ENCODE results near the gene BUD13. TPM values are rescaled to one million over a fixed set of nuclear protein-coding genes. Genes with fewer than 3 reads are reported as not detected.
"Not testable (repeated sequence)": the region's sequence is repeated elsewhere in the genome, so short reads cannot be mapped to it uniquely, and the experiment has no call there.

BUD13 gene
- total RNA-seq, 2 donors from 2014 or later, result 8.9 to 15.8 TPM

GRCh38 chr11:116808262-116809175 lies 35.7 kb upstream of the BUD13 start:
- no peak for TF ChIP-seq CTCF (IDR thresholded peaks at IDR 0.05)
- TF ChIP-seq POLR2A (IDR thresholded peaks at IDR 0.05), result peak in 1 of 3 donors; percentile 18
- no peak overlapping the region for H3K4me3 ChIP-seq
- no peaks in the 10 kb centered on the region for H3K9me3 ChIP-seq
- peaks cover 51% of the 10 kb centered on the region for H3K4me1 ChIP-seq
- H3K27me3 ChIP-seq, result no peaks in the 10 kb centered on the region
- H3K27ac ChIP-seq, result peak overlapping the region; percentile 71 to 86 (median 80)
- WGBS, 2 donors, result 22 to 24% methylated on average over 12 to 14 of the region's 14 CpGs
- DNase-seq (peak; percentile 81 to 92 (median 84)), ATAC-seq (peak; percentile 88)
- no peaks in the 10 kb centered on the region for H3K36me3 ChIP-seq (replicated peaks in 1 of 2; ENCODE audit: insufficient read depth in 1 of 2, low read depth in 2 of 2)
- intact Hi-C loops (cut with DNase I), result no loop called here

- TF ChIP-seq POLR2A (IDR thresholded peaks at IDR 0.05) (no peak), CTCF (IDR thresholded peaks at IDR 0.05) (no peak)
- DNase-seq, result peak in 1 of 4 donors; percentile 58
- Histone ChIP-seq H3K27ac (peak overlapping the region; percentile 71 to 86 (median 80)), H3K4me3 (no peak overlapping the region), H3K36me3 (replicated peaks in 1 of 2; ENCODE audit: insufficient read depth in 1 of 2, low read depth in 2 of 2) (no peaks in the 10 kb centered on the region), H3K27me3 (no peaks in the 10 kb centered on the region), H3K9me3 (no peaks in the 10 kb centered on the region), H3K4me1 (peaks cover 51% of the 10 kb centered on the region)
- ATAC-seq, result no peak
- WGBS, 2 donors, result 64 to 71% methylated on average over 6 of the region's 6 CpGs
- intact Hi-C loops (cut with DNase I), result no loop called here
Measured at GRCh38 chr11:116807601-116808261, 34.9 kb upstream of the BUD13 start.

GRCh38 chr11:116804001-116804400 lies 31.2 kb upstream of the BUD13 start:
- ATAC-seq (no peak), DNase-seq (no peak)
- H3K27me3 ChIP-seq, result no peaks in the 10 kb centered on the region
- H3K36me3 ChIP-seq (replicated peaks in 1 of 2; ENCODE audit: insufficient read depth in 1 of 2, low read depth in 2 of 2), result no peaks in the 10 kb centered on the region
- WGBS, 2 donors, result 58 to 60% methylated on average over 3 of the region's 3 CpGs
- no peak overlapping the region for H3K27ac ChIP-seq
- intact Hi-C loops (cut with DNase I), result no loop called here
- no peak for TF ChIP-seq POLR2A (IDR thresholded peaks at IDR 0.05)
- TF ChIP-seq CTCF (IDR thresholded peaks at IDR 0.05), result no peak
- H3K9me3 ChIP-seq, result no peaks in the 10 kb centered on the region
- H3K4me3 ChIP-seq, result no peak overlapping the region
- peaks cover 31% of the 10 kb centered on the region for H3K4me1 ChIP-seq

- H3K36me3 ChIP-seq (replicated peaks in 1 of 2; ENCODE audit: insufficient read depth in 1 of 2, low read depth in 2 of 2); H3K4me3 ChIP-seq; DNase-seq; H3K9me3 ChIP-seq; ATAC-seq; H3K27me3 ChIP-seq; H3K27ac ChIP-seq; intact Hi-C loops (cut with DNase I): not testable (repeated sequence)
- peaks cover 19% of the 10 kb centered on the region for H3K4me1 ChIP-seq
Measured at GRCh38 chr11:116801662-116802061, 28.9 kb upstream of the BUD13 start.

- no peak for ATAC-seq
- H3K27ac ChIP-seq, result no peak overlapping the region
- intact Hi-C loops (cut with DNase I), result no loop called here
- DNase-seq, result no peak
- H3K27me3 ChIP-seq, result no peaks in the 10 kb centered on the region
- no peaks in the 10 kb centered on the region for H3K9me3 ChIP-seq
- WGBS, 2 donors, result 96% methylated on average over 2 of the region's 2 CpGs
- no peaks in the 10 kb centered on the region for H3K36me3 ChIP-seq (replicated peaks in 1 of 2; ENCODE audit: insufficient read depth in 1 of 2, low read depth in 2 of 2)
- peaks cover 15% of the 10 kb centered on the region for H3K4me1 ChIP-seq
- H3K4me3 ChIP-seq, result no peak overlapping the region
- TF ChIP-seq CTCF (IDR thresholded peaks at IDR 0.05), result no peak
Measured at GRCh38 chr11:116800610-116801009, 27.8 kb upstream of the BUD13 start.

Data from body of pancreas (tissue), 4 donors.